H54 (cell line): Measurements from ENCODE around the gene UACA.

Experiments
- DNase-seq: peaks from one replicate; pipeline ENCODE4 v3.0.0; 2011; ENCODE audit warnings: low spot score, mixed read lengths; ENCODE audit not compliant: insufficient read length
- FAIRE-seq: peaks from 3 replicates; lab custom pipeline; 2011; peaks lifted over from hg19 to GRCh38; lab: Jason Lieb, UNC
- POLR2A ChIP-seq: IDR thresholded peaks from 2 replicates; pipeline ENCODE4 v1.6.1; 2011; ENCODE audit warnings: low read depth, mild to moderate bottlenecking, low read length

Gene UACA

DNA sequence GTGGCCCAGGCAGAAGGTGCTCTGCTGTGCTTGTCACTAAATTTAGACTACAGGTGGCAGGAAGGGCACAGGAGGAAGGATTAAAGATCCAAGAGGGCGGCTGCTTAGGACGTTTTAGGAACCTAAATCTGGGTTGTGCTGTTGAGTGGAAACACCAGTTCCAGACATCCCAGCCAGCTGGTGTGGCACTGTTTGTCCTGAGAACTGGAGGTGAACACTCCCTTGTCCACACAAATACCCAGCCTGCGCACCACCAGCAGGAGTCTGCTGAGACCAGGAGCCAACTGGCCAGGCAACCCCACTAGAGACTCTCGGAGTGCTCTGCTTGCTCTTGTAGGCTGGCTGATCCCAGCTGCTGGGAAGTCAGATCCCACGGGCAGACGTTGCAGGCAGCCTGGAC lies 30.3 kb upstream of the UACA start:
- no peak for TF ChIP-seq POLR2A
- FAIRE-seq (no peak), DNase-seq (no peak)

- FAIRE-seq (no peak), DNase-seq (no peak)
- TF ChIP-seq POLR2A, result no peak
These were observed 28.8 kb upstream of the UACA start for GRCh38 chr15:70792171-70792573.

DNA sequence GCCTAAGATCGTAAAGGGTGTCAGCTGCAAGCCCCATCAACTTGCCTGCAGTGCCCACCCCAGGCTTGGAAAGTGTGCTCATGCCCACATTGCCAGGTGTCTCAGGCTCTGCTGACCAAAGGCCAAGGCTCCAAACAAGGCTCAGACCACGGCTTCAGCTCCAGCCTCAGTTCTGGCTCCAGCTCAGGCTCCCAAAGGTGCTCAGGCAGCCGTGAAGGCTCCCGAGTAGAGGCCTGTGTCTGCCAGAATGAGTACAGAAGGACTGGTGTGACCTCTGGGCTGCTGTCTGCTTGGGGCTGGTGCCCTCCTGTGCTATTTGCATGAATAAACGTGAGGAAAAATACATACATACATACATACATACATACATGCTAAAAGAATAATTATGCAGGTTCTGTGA lies 27.9 kb upstream of the UACA start:
- TF ChIP-seq POLR2A, result no peak
- DNase-seq, result no peak
- FAIRE-seq, result no peak

DNA sequence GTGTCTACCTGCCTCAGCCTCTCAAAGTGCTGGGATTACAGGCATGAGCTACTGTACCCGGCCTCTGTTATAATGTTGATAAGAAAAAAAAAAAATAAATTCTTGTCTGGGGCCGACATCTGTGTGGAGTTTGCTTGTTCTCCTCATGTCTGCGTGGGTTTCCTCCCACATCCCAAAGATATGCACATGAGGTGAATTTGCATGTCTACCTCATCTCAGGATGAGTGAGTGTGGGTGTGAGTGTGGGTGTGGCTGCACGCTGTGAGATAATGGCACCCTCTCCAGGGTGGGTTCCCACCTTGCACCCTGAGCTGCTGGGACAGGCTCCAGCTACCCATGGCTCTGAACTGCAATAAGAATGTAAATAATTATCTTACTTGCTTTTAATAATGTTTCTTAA lies 25.9 kb upstream of the UACA start:
- DNase-seq (no peak), FAIRE-seq (no peak)
- TF ChIP-seq POLR2A, result no peak

DNA sequence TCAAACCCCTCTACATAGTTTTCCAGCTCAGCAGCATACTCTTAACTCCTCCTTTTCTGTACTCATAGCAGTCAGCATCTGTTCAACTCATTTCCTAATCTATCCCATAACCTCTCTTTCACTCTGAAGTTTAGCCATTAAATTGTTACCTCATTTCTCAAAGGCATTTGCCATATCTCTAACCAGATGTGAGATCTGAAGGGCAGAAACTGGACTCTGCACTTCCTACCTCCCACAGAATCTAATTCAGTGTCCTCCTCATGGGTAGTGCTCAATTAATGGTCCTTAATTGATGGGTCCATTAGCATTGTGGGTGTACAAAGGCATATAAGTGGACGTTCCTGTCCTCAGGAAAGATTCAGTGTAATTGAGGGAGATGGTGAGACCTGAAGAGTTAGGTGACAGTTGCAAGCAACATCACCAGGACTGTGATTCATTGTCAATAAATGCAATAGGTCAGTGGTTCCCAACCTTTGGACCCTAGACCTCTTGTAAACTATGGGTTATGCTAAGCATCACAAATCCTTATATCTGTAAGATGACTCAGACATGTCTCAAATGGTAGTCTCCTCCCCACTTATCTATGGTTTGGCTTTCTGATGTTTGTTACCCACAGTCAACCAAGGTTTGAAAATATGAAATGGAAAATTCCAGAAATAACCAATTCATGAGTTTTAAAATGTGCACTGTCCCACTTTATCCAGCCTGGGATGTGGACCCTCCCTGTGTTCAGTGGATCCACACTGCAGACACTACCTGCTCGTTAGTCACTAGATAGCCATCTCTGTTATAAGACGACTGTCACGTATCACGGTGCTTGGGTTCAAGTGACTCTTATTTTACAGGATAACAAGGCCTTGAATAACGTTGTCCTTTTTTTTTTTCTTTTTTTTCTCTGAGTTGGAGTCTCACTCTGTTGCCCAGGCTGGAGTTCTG lies 25.0 kb upstream of the UACA start:
- no peak for TF ChIP-seq POLR2A
- DNase-seq (no peak), FAIRE-seq (no peak)

GRCh38 chr15:70786996-70787395 lies 23.6 kb upstream of the UACA start:
- FAIRE-seq (no peak), DNase-seq (no peak)
- TF ChIP-seq POLR2A, result no peak

- no peak for DNase-seq
- FAIRE-seq, result no peak
These were observed 20.3 kb upstream of the UACA start for GRCh38 chr15:70783610-70784022.

DNA sequence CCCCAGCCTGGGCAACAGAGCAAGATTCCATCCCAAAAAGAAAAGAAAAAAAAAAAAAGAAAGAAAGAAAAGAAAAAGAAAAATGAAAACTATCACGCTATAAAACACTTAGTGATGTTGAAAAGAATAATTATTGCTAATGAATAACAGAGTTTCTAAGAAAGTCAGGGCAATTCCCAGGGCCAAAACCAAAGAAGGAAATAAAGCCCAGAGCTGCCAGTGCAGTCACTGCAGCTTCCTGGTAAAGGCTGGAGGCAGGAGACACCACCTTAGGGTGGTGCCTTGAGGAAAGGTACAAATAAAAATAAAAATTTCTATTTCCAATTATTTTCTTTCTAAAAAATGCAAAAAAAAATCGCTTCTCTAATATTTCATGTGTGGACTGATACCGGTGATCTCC lies 19.7 kb upstream of the UACA start:
- FAIRE-seq (no peak), DNase-seq (no peak)
- TF ChIP-seq POLR2A, result no peak

More at GRCh38 chr15:70783610-70784022, 20.3 kb upstream of the UACA start:
- TF ChIP-seq POLR2A, result no peak

DNA sequence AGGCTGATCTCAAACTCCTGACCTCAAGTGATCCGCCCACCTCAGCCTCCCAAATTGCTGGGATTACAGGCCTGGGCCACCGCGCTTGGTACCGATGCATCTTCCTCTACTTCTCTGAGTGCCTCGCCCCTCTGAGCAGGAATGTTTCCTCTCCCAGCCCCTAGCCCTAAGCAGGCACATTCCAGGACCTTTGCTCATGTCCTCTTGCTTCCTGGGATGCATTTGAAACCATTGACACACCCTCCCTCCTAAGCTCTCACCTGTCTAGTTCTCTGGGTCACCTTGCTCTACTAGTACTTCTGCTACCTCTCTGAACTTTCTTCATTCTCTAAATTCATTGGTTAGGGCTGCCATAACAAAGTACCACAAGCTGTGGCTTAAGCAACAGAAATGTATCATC lies 17.9 kb upstream of the UACA start:
- TF ChIP-seq POLR2A, result no peak
- DNase-seq (no peak), FAIRE-seq (no peak)

GRCh38 chr15:70778258-70779076 lies 15.1 kb upstream of the UACA start:
- no peak for FAIRE-seq
- no peak for TF ChIP-seq POLR2A
- DNase-seq, result no peak

DNA sequence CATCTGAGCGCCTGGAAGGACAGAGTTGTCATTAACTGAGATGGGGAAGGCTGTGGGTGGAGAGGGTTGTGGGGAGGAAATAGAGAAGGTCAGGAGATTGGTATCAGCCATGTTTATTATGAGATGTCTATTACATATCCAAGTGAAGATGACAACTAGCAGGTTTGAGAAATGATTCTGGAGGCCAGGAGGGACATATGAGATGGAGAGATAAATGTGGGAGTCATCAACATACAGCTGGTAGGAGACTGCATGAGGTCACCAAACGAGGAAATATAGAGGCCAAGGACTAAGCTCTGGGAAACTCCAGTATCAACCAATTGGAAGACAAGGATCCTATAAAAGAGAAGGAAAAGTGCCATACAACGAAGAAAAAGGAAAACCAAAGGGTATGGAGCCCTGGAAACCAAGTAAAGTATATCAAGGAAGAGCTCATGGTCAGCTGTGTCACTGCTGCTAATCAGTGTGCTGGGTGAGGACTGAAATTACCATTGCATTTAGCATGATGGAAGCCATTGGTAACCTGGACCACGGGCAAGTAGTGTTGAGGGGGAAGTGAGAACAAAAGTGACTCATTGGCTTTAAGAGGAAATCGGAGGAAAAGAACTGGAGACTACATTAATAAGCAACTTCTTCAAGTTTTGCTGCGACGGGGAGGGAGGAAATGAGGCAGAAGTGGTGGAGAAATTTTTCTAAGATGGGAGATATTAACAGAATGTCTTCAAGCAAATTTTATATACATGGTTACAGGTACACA lies 14.0 kb upstream of the UACA start:
- DNase-seq, result no peak
- TF ChIP-seq POLR2A, result no peak
- FAIRE-seq, result no peak

DNA sequence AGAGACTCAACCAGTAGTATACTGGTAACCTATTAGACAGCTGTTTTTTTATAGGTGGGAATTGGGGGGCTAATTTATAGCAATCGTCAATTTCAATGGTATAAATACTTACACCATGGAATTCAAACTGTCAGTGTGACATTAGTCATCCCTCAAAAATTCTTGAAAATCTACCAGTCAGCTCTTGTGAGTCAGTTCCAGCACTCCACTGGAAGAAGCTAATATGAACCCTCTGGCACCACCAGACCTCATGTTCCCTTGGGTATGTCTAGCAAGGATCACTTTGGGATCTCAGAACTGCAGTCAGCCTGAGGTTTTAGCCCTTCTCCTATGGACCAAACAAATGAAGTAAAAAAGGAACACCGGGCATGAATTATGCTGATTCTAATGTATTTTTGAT lies 11.8 kb upstream of the UACA start:
- FAIRE-seq (no peak), DNase-seq (peak; percentile 34)
- TF ChIP-seq POLR2A, result no peak

GRCh38 chr15:70772402-70772801 lies 9.0 kb upstream of the UACA start:
- DNase-seq (no peak), FAIRE-seq (no peak)
- TF ChIP-seq POLR2A, result no peak
